DND-41 (cell line): ENCODE data around the gene STAMBPL1.

Experiments used
- EZH2 ChIP-seq: IDR thresholded peaks from 3 replicates; pipeline ENCODE4 v1.6.1; 2012; ENCODE audit warnings: borderline replicate concordance, low read depth, mild to moderate bottlenecking, moderate library complexity, low read length, inconsistent platforms; ENCODE audit not compliant: severe bottlenecking
- TF ChIP-seq, protein P1 (sequence below): IDR thresholded peaks from 2 replicates; pipeline ENCODE4 v1.5.1; 2012; ENCODE audit warnings: borderline replicate concordance, low read length, moderate library complexity, mild to moderate bottlenecking; ENCODE audit not compliant: poor library complexity, severe bottlenecking; ENCODE audit errors: extremely low read depth

- TF ChIP-seq, protein P1, sequence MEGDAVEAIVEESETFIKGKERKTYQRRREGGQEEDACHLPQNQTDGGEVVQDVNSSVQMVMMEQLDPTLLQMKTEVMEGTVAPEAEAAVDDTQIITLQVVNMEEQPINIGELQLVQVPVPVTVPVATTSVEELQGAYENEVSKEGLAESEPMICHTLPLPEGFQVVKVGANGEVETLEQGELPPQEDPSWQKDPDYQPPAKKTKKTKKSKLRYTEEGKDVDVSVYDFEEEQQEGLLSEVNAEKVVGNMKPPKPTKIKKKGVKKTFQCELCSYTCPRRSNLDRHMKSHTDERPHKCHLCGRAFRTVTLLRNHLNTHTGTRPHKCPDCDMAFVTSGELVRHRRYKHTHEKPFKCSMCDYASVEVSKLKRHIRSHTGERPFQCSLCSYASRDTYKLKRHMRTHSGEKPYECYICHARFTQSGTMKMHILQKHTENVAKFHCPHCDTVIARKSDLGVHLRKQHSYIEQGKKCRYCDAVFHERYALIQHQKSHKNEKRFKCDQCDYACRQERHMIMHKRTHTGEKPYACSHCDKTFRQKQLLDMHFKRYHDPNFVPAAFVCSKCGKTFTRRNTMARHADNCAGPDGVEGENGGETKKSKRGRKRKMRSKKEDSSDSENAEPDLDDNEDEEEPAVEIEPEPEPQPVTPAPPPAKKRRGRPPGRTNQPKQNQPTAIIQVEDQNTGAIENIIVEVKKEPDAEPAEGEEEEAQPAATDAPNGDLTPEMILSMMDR = no peak
- no peak for TF ChIP-seq EZH2
Measured at GRCh38 chr10:88841316-88842111, 38.5 kb upstream of the STAMBPL1 start.
